Epidermal melanocyte (primary cell): Measurements from ENCODE around the gene TMEM134.

Experiments
- DNase-seq: peaks from one replicate; pipeline ENCODE4 v3.0.0; 2011; ENCODE audit warnings: low spot score; ENCODE audit not compliant: insufficient read length

The TMEM134 gene

DNA sequence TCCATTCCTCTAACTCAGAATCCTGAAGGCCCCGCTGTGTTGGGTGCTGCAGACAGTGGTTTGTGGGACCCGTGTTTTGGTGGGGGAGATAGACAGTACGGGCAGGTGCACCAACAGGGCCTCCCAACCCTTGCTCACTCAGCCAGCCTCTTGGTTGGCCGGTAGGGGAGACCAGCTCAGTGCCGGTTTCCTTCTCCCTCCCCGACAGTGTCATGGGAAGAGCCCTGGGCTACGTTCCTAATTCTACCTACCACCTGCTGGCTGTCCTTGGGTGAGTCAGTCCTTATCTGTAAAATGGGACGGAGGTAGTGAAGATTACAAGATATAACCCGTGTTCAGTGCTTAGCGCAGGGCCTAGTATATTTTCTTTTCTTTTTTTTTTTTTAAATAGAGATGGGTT lies 5.9 kb downstream of the TMEM134 start:
- no peak for DNase-seq

DNA sequence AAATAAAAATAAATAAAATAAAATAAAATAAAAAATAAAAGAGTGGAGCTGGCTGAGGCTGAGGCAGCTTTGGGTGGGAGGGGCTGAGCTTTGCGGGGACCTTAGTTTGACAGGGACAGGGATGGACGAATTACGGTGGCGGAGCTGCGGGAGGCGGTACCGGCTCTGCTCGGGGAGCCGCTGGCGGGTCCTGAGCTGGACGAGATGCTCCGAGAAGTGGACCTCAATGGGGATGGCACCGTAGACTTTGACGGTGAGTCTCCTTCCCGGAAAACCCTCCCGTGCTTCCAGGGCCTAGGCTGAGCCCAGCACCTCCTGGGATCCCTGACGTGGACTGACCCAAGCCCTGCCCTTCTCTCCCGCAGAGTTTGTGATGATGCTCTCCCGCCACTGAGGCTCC lies 10.8 kb downstream of the TMEM134 start:
- DNase-seq = no peak

DNA sequence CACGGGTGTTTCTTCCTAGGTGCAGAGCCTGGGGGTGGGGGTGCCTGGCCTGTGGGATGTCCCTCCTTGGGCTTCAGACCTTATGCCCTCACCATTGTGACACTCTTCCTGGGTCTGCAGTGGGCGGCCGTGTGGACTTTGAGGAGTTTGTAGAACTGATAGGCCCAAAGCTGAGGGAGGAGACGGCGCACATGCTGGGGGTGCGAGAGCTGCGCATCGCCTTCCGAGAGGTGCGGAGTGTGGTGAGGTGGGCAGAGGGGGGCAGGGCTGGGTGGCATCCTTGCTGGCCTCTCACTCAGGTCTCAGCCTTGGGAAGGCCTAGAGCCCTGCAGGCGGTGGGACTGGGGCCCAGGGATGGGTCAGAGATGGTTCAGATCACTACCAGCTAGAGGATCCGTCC lies 11.6 kb downstream of the TMEM134 start:
- no peak for DNase-seq

DNA sequence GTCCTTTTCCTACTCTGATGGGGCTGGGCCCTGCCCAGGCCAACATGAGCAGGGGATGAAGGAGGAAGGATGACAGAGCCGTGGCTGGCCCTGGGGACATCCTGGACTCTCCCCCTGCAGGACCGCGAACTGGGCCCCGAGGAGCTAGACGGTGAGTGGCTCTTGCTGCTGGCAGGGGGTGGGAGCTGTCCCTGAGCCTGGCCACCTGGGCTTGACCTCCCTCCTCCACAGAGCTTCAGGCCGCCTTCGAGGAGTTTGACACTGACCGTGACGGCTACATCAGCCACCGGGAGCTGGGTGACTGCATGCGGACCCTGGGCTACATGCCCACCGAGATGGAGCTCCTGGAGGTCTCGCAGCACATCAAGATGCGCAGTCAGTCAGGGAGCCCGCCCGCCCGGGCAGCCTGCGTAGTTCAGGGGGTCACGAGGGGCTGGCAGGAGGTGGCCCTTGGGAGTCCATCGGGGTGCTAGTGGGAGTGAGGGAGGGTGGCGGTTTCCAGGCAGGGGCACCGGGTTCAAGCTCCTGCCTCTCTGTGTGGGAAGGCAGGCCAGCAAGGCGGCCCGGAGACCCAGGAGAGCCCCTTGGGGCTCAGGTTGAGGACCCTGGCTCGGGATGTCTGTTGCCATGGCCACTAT lies 12.9 kb downstream of the TMEM134 start:
- DNase-seq = no peak

DNA sequence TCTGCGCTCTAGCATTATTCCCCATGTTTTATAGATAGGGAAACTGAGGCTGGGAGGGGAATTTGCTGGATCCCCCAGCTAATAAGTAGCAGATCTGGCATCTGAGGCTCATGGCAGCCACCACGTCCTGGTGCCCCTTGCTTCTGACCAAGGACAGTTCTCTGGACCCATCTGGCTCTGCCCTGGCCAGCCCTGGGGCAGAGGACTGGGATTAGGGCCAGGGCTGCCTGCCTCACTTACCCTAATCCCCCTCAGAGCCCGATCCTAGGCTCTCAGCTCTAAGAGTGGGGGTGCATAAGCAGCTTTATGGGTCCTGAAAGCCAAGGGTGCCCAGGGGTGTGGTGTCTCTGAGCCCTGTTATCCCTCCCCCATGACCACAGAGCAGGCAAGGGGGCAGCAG lies 14.0 kb downstream of the TMEM134 start, which contains the start of gene CABP4:
Gene CABP4 (plus strand): TSS at position 301 of the 400 bp plus-strand sequence. CDS start 70 bp downstream, at position 371.
- DNase-seq = no peak

DNA sequence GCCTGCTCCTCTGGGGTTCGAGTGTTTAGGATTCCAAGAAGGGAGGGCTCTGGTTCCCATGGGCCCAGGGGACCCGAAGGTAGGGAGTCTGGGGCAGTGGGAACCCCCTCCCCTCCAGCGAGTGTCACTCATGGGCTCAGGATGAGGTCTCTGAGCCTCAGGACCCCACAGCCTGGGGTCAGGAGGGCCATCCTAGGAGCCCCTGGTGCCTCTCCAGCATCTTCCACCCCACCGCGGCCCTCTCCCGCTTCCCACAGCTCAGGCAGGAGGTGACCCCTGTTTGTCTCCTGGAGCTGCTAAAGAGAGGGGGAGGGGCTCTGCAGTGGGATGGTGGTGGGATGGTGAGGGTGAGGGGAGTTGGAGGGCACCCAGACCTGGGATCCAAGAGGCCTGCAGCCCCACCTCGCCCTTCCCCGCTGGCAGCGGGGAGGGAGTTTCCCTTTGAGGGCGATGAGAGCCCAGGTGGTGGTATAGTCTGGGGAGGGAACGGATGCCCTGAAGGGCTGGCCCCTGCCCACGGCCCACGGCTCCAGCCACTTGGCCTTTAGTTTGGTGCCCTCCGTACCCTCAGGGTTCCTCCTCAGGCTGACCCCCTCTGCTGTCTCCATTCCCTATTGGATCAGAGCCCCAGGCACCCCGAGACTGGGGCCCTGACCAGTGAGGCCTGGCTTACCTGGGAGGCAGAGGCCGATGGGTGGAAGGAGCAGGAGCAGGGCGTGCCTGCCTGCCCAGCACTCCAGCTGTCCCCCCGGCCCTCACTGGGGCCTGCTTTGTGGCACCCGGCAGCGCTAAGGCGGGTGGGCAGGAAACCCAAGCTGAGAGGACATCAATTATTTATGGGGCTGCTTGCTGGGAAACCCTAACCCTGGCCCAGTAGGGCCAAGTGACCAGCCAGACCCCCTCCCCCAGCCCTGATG lies 15.0 kb downstream of the TMEM134 start:
- no peak for DNase-seq

DNA sequence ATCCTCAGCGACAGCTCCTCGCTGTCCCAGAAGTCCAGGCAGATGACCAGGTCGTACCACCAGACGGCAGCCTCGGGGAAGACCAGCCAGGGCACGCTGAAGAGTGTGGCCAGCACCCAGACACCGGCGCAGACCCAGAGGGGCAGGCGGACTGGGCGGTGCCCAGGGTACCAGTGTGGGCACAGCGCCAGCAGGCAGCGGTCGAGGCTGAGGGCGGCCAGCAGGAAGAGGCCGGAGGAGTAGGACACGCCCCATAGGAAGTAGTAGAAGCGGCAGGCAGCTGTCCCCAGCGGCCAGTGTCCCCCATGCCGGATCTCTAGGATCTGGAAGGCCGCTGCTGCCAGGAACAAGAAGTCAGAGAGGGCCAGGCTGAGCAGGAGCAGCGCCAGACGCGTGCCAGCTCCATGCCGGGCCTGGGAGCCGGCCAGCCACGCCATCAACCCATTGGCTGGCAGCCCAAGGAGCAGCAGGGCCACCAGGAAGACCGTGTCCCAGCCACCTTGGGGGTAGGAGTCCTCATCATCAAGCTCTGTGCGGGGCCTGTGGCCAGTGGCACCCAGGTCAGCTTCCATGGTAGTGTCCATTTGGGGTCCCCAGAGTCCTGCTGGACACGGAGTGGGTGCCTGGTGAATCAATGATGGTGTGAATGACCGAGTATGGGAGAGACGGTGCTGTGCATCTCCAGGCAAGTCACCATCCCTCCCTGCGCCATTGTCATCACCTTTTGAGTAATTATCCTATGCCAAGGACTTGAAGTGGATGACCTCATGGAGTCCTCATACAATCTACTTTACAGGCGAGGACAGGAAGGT lies 16.7 kb downstream of the TMEM134 start, which contains the start of gene GPR152:
Gene GPR152 (minus strand): TSS at position 589 of the 812 bp plus-strand sequence. CDS start 5 bp downstream, at position 584.
- DNase-seq = no peak

DNA sequence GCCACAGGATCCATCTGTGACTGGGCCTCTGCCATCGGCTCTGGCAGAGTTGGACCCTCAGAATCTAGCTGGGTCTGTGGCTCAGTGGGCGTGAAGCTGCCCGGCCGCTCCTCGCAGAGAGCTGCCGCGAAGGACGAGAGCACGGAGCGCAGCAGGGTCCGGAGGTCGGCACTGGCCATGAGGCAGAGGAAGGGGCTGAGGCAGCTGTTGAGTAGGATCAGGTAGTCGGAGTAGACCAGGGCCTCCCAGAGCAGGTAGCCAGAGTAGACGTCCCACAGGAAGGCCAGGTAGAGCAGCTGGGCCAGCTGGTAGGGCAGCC lies 17.4 kb downstream of the TMEM134 start:
- no peak for DNase-seq

DNA sequence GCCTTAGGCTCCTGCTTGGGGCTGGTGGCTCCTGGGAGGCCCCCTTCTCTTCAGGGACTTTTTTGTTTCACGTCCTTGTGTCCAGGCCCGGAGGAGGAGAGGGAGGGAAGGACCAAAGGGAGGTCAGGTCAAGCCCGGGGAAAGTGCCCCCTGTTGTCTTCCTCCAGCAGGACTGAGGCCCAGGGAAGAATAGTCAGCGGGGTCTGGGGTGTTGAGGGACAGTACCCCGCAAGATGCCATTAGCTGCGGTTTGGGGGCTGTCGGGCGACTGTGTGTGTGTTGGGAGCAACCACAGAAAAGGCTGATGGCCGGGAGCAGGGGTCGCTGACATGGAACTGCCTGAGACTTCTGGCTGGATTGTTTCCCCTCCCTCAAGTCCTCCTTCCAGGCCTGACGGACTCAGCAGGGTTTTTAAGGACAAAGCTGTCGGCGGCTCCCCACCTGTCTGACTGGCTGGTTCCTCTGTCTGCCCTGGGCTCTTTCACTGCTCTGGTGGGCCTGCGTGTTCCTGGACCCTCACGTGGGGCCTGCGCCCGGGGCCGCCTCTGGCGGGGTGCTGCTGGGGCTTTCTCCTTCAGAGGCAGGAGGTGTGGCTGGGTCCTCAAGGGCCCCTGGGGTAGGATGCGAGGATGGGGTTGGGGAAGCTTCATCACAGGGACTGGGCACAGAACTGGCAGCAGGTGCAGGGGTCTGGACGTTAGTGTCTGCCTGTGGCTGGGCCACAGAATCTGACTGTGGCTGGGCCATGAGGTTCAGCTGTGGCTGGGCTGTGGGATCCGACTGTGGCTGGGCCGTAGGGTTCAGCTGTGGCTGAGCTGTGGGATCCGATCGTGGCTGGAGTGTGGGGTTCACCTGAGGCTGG lies 18.0 kb downstream of the TMEM134 start:
- no peak for DNase-seq

DNA sequence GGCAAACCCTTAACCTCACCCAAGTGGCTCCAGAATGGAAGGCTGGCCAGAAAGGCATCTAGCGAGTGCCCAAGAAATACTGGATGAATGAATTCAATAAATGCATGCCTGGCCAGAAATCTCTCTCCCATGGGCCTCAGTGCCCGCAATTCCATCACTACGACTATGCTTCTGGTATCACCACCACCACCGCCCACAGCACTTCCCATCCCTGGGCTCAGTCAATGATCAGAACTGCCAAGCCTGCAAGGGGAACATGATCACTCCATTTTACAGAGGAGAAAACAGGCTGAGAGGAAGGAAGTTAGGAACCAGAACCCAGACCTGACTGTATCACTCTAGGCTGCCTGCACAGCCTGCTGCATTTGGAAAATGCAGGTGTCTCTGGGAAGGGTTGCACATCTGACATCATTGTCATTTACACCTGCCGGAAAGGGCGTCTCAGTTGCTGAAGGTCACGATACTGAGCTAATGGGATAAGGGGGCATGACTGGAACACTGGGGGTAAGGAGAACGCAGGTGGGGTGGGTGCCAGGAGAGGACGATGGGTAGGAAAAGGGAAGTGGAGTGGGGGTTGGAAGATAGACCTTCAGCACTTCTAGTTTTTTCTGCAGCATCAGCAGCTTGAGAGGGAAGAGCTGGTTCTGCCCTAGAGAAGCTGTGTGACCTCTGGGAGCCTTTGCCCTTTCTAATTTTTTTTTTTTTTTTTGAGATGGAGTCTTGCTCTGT lies 19.8 kb downstream of the TMEM134 start:
- no peak for DNase-seq

DNA sequence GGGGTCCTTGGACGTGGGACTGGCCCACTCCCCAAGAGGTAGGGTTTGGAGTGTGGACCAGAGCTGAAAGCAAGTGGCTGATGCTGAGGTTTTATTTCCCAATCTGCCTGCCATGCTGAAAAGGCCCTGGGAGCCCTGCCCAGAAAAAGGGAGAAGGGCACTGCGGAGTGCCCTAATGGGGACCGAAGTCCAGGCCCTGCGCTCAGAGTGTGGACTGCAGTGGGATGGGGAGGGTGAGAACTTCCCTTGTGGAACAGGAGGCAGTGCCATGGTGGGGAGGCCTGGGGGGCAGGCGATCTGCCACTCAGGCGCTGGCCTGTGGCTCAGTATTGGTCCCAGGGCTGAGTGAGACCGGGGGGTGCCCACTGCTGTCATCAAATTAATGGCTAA lies 20.8 kb downstream of the TMEM134 start:
- no peak for DNase-seq

DNA sequence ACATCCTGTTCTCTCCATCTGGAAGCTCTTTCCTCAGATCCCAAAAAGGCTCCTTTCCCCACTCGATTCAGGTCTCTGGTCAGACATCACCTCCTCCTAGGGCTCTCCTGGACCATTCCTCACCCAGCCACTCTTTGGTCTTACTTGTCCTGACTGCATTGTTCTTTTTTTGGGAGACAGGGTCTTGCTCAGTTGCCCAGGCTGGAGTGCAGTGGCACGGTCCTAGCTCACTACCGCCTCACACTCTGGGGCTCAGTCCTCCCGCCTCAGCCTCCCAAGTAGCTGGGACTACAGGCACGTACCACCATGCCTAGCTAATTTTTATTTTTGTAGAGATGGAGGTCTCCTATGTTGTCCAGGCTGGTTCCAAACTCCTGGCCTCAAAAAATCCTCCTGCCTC lies 23.5 kb downstream of the TMEM134 start:
- DNase-seq = no peak

DNA sequence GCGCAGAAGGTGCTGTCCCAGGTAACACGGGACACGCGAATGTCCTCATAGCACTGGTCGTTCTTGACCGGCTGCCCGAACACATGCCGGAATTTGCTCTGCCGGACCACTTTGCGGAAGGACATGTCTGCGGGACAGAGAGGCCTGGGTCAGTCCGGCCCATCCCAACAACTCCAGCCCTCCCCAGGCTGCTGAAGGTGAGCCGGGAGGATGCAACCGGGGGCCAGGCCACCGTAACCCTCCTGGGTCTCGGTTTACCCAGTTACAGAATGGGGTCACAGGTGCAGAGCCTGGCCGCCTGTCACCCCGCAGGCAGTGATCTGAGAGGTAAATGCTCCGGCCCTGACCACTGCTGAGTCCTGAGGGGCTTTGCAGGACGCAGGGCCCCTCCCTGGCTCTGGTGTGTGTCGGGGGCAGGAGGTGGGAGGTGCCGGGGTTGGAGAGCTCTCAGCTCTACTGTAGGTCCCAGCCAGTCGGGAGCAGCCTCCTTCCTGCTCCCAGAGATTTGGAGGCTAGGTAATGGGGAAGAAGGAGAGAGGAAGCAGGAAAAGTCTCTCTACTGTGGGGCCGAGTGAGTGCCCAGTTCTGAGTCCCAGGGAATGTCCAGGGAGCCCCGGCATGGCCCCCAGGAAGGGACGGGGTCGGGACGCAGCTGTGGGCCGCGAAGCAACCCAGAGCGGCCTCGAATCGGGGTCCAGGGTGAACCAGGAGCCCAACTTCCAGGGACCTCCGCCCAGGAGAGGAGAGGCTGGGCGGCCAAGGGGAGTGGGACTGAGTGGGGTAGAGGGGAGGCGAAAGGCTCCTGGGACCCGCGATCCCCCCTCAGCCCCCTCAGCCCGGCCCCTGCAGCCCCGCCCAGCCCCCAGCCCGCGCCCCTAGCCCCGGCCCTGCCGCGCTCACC lies 26.3 kb downstream of the TMEM134 start:
- no peak for DNase-seq

DNA sequence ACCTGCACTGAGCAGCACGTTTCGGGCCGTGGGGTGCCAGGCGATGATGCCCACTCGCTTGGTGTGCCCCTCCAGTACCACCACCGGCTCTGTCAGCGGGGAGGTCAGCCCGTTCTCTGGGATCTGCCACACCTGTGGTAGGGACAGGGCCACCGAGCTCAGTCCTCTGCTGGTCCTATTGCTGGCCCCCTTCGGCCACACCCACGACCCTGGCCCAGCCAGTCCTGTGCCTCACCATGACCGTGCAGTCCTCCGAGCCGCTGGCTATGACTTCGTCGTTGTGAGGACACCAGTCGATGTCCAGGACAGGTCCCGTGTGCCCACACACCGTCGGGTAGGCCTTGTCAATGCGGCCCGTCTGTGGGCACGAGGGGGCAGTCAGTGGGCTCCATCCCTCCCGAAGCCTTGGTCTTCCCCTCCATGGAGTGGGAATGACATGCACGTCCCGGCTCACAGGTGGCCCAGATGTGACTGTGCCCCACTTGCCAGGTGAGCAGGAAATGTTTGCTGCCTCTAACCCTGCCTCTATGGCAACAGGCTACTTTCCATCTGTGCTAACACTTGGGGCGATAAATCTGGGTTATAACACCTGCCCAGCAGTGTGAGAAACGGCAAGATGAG lies 27.2 kb downstream of the TMEM134 start:
- no peak for DNase-seq

DNA sequence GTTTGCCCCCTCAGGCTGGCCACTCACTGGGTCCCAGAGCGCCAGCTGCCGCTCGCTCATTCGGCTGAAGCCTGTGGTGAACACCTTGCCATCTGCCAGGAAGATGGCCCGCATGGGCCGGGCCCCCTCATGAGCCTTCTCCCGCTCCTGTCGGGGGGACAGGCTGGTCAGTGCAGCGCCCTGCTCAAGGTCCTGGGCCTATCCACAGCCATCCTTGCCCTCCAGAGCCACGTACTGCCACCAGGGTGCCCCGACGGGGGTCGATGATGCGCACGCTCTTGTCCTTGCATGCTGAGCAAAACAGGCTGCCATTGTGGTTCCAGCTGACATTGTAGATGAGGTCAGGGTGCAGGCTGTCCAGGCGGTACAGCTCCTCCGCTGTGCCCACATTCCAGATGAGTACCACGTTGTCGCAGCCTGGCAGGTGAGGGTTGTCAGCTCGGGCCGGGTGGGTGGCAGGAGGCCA lies 27.9 kb downstream of the TMEM134 start:
- DNase-seq = no peak

DNA sequence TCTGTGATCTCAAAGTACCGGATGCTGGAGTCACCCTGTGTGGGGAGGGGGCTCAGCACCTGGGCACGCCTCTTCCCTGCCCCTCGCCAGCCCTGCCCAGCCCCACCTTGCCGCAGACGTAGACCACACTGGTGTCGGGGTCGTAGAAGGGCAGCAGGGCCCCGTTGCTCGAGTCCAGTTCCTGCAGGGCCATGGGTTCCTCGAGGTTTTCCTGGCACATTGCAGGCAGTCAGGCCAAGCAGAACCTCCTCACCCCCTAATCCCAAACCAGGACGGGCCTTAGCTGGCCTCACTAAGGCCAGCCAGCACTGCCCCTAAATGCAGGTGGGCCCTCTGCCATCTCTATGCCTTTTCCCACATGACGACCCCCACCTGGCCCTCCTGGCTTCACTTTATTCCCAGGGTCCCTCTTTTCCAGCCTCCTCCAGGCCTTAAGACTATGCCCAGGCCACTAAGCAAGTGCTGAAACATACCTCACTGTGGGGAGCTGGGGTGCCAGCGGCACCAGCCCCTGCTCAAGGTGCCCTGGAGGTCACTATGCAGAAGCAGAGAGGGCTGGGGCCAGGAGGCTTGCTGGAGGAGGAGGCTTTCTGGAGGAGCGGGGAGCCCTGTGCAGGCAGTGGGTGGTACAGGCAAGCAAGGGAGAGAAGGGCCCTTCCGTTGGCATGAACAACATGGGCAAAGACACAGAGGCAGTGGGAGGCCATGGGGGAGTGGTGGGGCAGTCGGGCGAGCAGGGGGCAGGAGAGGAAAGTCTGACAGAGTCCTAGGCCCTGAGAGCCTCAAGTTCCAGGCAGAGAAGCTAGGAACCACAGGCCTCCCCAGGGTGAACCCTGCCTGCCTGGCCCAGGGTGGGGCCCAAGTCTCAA lies 28.6 kb downstream of the TMEM134 start:
- DNase-seq = no peak

DNA sequence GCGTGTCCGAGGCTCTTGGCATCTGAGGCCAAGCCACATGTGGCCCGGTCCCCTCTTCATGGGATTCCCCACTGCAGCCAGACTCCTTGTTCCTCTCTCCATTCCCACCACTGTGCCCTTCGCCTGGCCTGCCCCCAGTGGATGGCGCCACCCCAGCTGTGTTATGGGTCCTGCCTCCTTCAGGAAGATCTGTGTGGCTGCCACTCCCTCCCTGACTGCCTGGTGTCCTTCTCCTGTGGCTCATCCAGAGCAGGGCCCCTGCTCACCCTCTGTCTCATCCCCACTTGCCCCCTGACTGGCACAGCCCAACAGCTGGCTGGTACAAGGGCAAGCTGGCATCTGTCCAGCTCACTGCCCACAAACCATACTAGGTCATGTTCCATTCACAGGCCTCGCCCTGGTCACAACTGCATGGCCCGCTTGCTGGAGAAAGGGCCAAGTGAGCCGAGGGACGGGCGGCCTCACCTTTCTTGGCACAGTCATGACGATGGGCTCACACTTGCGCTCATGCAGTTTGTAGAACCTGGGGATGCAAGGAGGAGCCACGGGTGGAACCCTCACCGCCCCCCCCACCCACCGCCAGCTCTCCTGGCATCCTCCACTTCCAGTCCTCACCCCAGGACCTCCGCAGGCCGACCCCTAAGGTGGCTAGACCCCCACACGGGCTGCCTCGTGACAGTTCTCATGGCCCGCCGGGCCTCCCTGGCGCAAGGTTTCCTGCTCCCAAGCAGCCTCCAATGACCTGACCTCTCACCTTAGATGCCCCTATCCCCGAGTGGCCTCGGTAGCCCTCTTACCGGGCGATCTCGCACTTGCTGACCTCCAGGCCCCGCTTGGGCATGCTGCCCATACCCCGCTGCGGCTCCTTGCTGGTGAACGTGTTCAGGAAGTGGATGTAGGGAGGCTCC lies 29.5 kb downstream of the TMEM134 start:
- peak; percentile 49 for DNase-seq
